HG02763 (cell line): ENCODE results near the gene DBP.

Experiments used
- ATAC-seq: cut with Tn5 transposase; IDR thresholded peaks from one replicate; pipeline ENCODE4 v1.9.1; 2021; ENCODE audit warnings: mild to moderate bottlenecking, moderate library complexity; ENCODE audit not compliant: unreplicated experiment

DBP gene

DNA sequence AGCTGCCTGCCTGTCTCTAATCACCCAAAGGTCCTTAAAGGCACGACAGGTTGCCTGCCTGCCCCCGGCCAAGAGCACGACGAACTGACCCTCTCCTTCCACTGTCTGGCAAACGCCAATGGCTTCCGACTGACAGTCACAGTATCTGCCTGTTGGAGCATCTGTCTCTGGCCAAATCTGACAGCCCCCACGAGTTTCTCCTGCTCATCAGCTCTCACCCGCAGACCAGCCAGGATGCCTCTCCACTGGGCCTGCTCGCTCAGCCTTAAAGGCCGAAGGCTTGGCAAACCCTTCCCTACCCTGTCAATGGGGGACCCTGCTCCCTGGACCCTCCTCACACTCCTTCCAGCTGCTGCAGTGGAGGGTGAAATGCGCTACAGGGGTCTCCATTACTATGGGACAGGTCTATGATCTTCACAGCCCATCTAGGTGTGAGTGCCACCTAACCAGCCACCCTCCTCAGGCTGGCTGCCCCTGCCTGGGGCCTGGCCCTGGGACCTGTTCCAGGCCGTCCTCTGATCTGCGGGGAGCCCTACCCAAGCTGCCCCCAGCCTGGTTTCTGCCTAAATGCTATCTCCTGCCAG is 23.2 kb downstream of the DBP start:
- no peak for ATAC-seq

DNA sequence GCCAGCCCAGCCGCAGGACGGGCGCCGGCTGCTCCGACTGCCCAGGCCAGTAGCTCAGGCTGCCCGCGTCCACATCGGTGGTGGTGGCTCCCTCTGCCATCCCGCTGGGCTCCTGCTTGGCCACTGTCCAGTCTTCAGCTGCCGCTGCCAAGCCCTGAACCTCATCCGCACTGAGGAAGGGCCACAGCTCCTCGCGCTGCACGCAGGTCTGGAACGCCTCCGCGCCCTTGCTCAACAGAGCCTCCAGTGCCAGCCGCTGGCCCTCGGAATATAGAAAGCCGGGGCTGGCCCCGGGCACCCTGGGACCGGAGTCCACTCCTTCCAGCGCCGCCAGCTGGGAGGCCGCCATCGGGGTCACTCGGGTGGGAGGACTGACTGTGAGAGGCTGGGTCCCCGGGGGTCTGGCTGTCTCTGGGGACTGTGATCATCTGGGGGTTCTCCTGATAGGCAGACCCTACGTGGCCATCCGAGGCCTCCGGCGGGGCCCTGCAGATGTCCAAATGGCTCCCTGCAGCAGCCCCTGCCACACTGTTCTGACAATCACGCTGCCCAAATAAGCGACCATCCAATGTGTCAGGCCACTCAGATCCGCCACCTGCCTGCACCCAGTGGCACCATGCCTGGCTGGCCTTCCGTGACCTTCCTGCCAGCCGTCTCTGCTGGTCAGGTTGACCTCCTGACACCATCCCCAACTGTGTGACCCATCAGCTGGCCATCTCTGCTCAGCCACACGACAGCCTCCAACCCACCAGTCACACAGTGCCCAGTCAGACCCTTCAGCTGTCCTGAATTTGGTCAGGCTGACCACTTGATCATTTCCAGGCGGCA is 23.9 kb downstream of the DBP start:
- ATAC-seq, result no peak

DNA sequence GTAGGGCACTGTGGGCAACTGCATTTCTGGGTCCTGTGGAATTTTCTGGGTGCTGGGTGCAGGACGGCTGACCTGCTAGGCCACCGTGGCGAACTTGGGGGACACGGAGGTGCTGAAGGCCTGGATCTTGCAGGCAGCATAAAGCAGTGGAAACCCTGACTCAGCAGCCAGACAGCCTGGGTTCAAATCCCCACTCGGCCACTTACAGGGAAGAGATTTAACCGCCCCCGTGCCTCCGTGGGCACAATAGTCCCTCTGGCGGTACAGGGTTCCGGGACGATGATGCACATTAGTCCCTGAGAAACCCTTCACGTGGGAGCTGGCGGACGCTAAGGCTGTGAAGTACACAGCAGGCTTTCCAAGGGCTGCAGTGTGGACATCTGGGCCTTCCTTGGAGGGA is 25.3 kb downstream of the DBP start:
- ATAC-seq, result no peak

DNA sequence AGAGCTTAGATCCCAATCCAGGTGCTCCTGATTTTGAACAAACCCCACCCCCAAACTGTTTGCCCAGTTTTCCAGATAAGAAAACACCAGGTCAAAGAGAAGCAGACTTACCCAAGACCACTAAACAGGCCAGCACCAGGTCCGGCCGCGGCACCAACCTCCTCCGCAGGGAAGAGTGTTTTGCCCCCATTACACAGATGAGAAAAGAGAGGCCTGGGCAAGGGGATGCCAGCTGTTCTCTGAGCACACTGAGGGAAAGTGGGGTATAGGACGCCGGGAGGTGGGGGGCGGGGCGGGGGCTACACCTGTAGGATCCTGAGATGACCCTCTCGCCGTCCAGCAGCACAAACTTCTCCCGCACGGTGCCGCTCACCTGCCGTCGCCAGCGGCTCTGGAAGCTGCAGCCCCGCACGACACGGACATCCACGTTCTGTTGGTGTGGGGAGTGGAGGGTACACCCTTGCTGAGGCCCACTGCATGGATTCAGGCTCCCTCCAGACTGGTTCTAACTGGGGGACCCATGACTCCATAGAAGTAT is 27.5 kb downstream of the DBP start:
- no peak for ATAC-seq

DNA sequence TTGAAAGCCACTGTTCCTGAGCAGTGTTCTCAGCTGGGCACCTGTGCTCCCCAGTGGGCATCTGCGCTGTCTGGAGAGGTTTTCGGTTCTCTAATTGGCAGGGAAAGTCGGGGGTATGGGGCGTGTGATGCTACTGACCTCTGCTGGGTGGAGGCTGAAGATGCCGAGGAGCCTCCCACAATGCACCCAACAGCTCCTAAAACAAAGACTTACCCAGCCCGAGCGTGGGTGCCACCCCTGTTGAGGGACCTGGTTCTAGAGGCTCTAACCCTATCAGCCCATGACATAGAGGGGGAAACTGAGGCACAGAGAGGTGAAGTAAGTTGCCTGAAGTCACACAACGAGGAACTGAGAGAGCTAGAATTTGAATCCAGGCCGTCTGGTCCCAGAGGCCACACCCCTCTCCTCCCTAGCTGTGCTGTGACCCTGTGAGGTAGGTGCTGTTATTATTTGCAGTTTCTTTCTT is 28.3 kb downstream of the DBP start:
- ATAC-seq, result no peak

DNA sequence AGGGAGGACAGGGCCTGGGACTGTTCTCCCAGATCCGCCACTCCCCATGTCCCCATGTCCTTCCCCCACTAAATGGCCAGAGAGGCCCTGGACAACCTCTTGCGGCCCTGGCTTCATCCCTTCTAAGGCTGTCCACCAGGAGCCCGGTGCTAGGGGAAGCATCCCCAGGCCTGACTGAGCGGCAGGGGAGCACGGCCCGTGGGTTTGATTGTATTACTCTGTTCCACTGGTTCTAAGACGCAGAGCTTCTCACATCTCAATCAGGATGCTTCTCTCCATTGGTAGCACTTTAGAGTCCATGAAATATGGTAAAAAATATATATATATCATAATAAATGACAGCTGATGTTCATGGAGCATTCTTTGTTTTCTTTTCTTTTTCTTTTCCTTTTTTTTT is 29.8 kb downstream of the DBP start:
- ATAC-seq, result no peak

DNA sequence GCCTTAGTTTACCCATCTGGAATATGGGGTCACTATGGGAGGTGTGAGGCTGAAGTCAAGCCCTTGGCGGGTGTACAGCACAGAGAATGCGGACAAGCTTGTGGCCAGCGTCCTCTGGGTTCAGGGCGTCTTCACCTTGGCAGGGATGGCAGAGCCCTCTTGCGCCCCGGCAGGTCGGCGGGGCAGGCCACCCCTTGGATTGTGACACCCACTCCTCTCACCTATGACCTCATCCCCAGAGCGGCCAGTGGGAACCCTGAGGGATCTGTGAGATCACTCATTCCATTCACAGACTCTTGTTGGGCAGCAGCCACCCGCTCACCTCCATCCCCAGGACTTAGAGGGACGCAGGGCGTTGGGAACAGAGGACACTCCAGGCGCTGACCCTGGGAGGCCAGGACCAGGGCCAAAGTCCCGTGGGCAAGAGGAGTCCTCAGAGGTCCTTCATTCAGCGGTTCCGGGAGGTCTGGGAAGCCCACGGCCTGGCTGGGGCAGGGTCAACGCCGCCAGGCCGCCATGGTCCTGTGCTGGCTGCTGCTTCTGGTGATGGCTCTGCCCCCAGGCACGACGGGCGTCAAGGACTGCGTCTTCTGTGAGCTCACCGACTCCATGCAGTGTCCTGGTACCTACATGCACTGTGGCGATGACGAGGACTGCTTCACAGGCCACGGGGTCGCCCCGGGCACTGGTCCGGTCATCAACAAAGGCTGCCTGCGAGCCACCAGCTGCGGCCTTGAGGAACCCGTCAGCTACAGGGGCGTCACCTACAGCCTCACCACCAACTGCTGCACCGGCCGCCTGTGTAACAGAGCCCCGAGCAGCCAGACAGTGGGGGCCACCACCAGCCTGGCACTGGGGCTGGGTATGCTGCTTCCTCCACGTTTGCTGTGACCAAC is 30.5 kb downstream of the DBP start, which contains the start of gene SPACA4:
TSS of gene SPACA4 (plus strand) at position 280 of the 896 bp plus-strand sequence. CDS start at position 517, 237 bp downstream.
- no peak for ATAC-seq

DNA sequence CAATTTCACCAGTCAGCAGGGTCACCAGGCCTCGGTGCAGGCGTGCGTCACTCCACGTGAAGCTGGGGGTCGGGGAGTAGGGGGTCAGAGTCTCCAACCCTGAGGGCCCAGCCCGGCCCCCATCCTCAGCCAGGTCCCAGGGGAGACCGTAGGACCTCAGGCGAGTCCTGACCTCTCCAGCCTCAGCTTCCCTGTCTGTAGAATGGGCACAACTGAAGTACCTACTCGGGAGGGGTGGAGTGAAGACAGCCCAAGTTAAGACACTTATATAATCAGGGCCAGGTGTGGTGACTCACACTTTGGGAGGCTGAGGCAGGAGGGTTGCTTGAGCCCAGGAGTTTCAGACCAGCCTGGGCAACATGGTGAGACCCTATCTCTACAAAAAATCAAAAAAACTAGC is 33.3 kb downstream of the DBP start:
- ATAC-seq, result no peak

DNA sequence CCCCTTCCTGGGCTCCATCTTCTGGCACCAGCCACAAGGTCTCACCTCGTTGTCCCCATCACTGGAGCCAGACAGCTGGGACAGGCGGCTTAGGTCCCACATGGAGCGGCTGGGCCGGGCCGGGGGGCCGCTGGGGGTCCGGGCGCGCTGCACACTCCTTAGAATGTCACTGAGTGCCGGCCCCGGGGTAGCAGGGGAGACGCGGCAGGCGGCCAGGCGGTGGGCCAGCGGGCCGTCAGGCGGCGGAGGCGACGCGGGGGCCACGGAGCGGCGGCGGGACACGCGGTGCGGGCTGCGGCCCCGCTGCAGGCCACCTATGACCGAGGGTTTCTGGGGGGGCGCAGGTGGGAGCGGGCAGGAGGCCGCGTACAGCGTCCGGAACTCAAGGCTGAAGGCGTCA is 33.7 kb downstream of the DBP start:
- ATAC-seq, result no peak

DNA sequence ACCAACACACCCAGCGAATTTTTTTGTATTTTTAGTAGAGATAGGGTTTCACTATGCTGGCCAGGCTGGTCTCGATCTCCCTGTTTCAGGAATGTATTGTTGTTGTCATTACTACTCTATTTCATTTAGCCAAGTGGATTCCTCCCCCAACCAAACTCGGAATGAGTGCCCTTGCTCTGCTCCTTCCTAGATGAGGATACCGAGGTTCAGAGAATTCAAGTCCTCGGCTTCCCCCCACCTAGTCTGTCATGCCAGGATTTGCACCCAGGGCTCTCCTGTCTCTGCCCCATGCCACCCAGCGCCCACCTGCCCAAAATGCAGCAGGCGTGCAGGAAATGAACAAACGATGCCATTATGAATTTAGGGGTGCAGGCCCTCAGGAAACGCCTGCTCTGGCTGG is 34.2 kb downstream of the DBP start:
- no peak for ATAC-seq

DNA sequence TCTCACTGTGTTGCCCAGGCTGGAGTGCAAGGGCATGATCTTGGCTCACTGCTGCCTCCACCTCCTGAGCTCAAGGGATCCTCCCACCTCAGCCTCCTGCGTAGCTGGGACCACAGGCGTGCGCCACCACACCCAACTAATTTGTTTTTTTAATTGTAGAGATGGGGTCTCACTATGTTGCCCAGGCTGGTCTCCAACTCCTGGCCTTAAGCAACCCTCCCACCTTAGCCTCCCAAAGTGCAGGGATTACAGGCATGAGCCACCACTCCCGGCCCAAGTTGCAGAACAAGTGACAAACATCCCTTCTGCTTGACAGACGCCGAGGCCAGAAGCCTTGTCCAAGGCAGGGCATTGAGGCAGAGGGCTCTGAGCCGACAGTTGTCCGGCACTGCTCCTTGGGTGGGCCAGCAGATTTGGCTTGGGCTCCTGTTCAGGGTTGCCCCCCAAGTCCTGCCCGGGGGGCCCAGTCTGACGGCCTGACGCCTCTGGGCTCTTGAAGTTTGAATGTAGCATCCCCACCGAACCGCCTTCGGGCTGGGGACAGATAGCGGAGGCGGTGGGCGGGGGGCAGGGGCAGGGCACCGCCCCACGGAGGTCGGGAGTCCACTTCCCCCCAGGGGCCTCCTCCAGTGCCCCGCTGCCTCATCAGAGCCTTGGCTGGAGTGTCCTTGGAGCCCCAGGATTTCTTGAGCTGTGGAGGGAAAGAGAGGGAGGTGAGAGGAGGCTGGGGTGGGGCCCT is 36.3 kb downstream of the DBP start:
- no peak for ATAC-seq

DNA sequence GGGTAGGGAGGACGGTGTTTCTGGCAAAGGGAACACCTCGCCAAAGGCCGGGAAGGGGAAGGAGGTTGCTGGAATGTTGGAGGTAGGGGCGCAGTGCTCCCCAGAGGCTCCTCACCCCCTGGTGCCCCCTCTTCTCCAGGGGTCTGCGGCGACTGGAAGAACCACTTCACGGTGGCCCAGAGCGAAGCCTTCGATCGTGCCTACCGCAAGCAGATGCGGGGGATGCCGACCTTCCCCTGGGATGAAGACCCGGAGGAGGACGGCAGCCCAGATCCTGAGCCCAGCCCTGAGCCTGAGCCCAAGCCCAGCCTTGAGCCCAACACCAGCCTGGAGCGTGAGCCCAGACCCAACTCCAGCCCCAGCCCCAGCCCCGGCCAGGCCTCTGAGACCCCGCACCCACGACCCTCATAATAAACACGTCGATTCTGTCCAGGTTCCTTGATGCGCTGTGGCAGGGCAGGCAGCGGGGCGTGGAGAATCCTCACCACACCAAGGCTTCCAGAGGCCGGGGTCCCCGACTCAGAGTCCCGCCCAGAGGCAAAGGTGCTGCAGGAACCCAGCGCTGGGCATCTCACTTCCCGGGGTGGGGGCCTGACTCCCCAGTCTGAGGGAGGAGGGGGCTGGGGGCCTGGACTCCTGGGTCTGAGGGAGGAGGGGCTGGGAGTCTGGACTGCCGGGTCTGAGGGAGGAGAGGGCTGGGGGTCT is 38.0 kb downstream of the DBP start:
- ATAC-seq, result no peak

DNA sequence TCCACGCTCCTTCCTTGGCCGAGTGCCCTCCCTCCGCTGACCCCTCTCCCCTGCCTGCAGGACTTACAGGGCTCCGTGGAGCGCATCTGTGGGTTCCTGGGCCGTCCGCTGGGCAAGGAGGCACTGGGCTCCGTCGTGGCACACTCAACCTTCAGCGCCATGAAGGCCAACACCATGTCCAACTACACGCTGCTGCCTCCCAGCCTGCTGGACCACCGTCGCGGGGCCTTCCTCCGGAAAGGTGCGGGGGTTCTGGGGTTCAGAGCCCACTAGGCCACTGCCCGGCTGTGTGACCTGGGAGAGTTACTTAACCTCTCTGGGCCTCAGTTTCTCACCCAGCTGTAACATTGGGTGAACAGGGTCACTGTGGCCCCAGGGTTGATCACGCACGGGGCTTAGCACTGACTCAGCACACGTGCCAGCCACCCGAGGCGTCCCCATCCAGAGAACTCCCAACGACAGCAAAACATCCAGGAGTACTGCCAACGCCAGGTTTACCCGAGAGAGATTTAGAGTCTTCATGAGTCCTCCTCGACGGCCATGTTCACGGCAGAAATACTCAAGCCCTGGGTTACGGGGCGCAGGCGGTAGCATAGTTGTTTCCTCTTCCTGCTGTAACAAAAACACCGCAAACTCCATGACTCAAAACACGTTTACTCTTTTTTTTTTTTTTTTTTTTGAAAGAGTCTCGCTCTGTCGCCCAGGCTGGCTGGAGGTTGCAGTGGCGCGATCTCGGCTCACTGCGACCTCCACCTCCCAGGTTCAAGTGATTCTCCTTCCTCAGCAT is 40.3 kb downstream of the DBP start:
- no peak for ATAC-seq

DNA sequence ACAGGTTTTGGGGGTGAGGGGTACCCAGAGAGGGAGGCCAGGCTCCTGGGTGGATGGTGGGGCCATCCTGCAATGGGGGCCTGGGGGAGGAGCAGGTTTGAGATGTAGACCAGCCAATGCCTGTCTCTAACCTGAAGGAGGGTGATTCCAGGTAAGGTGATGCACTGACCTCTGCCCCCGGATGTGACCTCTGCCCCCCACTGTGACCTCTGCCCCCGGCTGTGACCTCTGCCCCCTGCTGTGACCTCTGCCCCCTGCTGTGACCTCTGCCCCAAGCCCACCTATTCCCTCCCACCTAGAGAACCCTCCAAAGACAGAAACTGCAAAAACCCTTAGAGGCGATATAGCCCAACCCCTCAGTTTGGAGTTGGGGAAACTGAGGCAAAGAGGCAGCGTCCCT is 40.9 kb downstream of the DBP start:
- ATAC-seq, result no peak

DNA sequence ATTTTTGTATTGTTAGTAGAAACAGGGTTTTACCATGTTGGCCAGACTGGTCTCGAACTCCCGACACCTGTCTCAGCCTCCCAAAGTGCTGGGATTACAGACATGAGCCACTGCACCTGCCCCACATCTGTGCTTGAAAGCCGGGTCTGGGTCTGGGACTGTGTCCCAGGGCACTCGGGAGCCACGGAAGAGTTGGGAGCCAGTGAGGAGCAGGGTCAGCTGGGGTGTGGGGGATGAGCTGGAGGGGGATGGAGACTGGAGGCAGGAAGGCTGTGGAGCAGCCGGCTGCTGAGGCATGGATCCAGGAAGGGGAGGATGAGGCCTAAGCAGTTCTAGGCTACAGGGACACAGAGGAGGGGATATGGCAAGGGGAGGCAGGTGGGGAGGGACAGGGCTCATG is 41.3 kb downstream of the DBP start:
- ATAC-seq, result no peak

DNA sequence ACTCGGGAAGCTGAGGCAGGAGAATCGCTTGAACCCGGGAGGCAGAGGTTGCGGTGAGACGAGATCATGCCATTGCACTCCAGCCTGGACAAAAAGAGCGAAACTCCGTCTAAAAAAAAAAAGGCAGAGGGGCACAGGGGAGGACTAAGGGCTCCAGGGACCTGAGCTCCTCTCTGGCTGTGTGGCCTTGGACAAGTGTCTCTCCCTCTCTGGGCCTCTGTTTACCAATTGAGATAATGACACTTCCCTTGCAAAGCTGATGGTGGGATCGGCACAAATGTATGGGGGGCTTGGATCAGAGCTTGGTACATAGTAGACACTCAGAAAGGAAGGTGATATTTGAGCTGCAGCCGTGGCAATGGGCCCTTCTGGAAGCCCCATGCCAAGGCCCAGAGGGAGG is 42.0 kb downstream of the DBP start:
- no peak for ATAC-seq

DNA sequence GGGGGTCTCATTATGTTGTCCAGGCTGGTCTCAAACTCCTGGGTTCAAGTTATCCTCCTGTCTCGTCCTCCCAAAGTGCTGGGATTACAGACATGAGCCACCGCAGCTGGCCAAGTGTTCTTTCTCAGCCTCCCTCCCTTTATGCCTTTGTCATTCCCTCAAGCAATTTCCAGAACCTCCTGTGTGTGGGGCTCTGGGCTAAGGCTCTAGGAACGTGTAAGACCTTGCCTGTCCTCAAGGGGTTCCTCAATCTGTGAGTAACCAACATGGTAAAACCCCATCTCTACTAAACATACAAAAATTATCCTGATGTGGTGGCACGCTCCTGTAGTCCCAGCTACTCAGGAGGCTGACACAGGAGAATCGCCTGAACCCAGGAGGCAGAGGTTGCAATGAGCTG is 46.2 kb downstream of the DBP start:
- no peak for ATAC-seq

DNA sequence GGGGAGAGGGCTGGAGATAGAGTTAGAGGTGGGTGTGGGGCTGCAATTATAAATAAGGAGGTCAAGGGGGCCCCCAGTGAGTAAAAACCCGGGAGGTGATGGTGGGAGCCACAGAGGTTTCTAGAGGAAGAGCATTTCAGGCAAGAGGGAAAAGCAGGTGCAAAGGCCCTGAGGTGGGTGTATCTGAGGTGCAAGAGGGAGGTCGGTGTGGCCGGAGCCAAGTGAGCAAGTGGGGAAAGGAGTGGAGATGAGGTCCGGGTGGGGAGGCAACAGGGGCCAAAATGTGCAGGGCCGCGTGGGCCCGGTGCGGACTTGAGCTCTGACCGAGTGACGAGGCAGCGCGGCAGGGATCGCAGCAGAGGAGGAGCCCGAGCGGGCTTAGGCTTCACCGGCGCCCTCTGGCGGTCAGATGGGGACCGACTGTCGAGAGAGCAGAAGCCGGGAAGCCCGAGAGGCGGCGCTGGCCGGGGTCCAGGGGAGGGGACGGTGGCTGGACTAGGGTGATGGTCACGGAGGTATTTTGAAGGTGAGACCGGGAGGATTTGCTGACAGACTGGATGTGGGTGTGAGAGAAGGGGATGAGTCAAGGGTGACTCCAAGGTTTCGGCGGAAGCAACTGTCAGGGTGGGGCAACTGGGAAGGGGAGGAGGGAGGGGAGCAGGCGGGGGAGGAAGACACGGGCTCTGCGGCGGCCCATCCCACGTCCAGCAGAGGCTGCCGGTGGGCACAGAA is 48.3 kb downstream of the DBP start:
- no peak for ATAC-seq

DNA sequence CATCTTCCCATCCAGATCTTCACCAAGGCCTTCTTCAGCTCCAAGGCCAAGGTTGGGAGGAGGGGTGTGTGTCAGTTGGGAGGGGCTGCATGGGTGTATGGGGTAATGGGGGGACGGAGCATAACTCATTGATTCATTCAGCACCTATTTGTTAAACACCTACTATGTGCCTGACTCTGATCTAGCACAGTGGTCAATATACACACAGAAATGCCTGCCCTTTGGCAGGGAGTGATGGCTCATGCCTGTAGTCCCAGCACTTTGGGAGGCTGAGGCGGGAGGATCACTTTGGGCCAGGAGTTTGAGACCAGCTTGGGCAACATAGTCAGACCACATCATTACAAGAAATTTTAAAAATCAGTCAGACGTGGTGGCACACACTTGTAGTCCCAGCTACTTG is 49.8 kb downstream of the DBP start:
- no peak for ATAC-seq
